Stimulated activated CD4-positive, alpha-beta T cell treated with anti-CD3 and anti-CD28 coated beads, Interleukin-4, amount 100 ng/mL, for 1 hour (primary cell): ENCODE data around the gene C19orf12.
A peak's percentile ranks its signal among the peaks of the same experiment; 100 is the strongest.

Source experiments
- DNase-seq: peaks from one replicate; pipeline ENCODE4 v3.0.0-alpha.2; 2020

The C19orf12 gene

GRCh38 chr19:29714953-29715700 is at the start of gene C19orf12:
Gene C19orf12, minus strand, starts transcription at chr19:29715261. Its CDS starts 6,848 bp downstream, at chr19:29708413.
- DNase-seq = peak; percentile 70

- DNase-seq = no peak
Observed at GRCh38 chr19:29764361-29764760, 49.3 kb upstream of the C19orf12 start.

GRCh38 chr19:29763196-29763595 is 48.1 kb upstream of the C19orf12 start:
- DNase-seq = no peak

- no peak for DNase-seq
Observed at GRCh38 chr19:29761575-29762232, 46.6 kb upstream of the C19orf12 start.

GRCh38 chr19:29760752-29761502 is 45.9 kb upstream of the C19orf12 start:
- DNase-seq = no peak

- no peak for DNase-seq
Observed at GRCh38 chr19:29759359-29759758, 44.3 kb upstream of the C19orf12 start.

- no peak for DNase-seq
Observed at GRCh38 chr19:29758863-29759262, 43.8 kb upstream of the C19orf12 start.

- DNase-seq = no peak
Observed at GRCh38 chr19:29757551-29757950, 42.5 kb upstream of the C19orf12 start.

GRCh38 chr19:29753934-29754305 is 38.9 kb upstream of the C19orf12 start:
- DNase-seq = no peak

- no peak for DNase-seq
Observed at GRCh38 chr19:29753190-29753933, 38.3 kb upstream of the C19orf12 start.

GRCh38 chr19:29752450-29753025 is 37.5 kb upstream of the C19orf12 start:
- no peak for DNase-seq

- no peak for DNase-seq
Observed at GRCh38 chr19:29751932-29752331, 36.9 kb upstream of the C19orf12 start.

- DNase-seq = no peak
Observed at GRCh38 chr19:29750001-29750400, 34.9 kb upstream of the C19orf12 start.

GRCh38 chr19:29748996-29749849 is 34.2 kb upstream of the C19orf12 start:
- DNase-seq = no peak

GRCh38 chr19:29745253-29745652 is 30.2 kb upstream of the C19orf12 start:
- DNase-seq = no peak

GRCh38 chr19:29743681-29744080 is 28.6 kb upstream of the C19orf12 start:
- DNase-seq = no peak

- DNase-seq = no peak
Observed at GRCh38 chr19:29741776-29742175, 26.7 kb upstream of the C19orf12 start.

GRCh38 chr19:29741226-29741625 is 26.2 kb upstream of the C19orf12 start:
- no peak for DNase-seq

- no peak for DNase-seq
Observed at GRCh38 chr19:29737461-29738000, 22.5 kb upstream of the C19orf12 start.

- no peak for DNase-seq
Observed at GRCh38 chr19:29735829-29736228, 20.8 kb upstream of the C19orf12 start.

- DNase-seq = no peak
Observed at GRCh38 chr19:29731331-29731850, 16.3 kb upstream of the C19orf12 start.
